HG02973 (cell line): ENCODE data around the gene ADAMTSL5.
"Not testable (repeated sequence)": the region's sequence is repeated elsewhere in the genome, so short reads cannot be mapped to it uniquely, and the experiment has no call there.

Experiments used
- ATAC-seq: cut with Tn5 transposase; IDR thresholded peaks from one replicate; pipeline ENCODE4 v1.9.1; 2021; ENCODE audit warnings: moderate library complexity; ENCODE audit not compliant: unreplicated experiment

ADAMTSL5 gene

DNA sequence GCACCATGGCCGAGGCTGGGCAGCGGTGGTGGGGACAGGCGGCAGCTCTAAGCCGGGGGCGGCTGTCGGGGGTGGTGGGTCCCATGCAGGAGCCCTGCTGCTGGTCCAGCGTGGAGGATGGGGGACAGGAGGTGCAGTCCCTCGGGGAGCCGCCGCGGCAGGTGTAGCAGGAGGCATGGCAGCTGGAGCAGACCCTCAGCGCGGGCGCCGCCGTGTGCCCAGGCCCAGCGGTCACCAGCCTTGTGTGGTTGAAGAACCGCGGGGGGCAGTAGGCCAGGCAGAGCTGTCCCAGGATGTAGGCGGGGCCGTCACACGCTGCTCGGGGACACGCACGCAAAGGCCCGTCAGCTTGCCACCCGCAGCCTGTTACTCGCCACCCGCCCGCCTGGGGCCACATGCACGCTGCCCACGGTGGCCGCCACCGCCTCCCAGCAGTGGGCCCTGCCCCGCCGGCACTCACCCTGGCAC, 30.9 kb downstream of the ADAMTSL5 start:
- no peak for ATAC-seq

DNA sequence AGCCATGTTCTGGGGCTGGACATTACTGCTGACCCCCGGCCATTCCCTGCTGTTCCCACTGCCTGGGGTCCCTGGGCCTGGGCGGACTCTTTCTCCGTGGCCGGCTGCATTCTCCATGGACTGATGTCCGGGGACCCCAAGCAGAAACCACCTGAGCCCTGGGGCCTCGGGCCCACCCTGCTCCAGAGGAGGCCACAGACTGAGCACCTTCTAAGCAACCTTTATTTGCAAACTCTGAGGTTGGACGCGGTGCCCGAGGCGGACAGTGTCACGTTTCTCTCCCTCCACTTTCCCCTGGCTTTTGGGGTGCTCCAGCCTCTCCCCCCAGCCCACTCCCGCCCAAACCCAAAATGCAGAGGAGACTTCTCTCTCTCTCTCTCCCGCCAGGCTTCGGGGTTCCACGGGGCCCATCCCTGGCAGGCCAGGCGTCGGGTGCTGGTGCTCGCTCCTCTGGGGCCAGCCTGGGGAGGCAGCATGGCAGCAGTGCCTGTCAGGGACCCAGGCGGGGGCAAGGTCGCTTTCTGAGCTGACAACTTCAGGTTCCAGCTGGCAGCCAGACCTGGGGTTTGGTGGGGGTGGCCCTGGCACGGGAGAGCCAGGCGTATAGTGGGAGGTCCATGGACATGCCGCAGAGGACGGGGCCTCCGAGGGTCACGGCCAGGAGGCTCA, 31.5 kb downstream of the ADAMTSL5 start:
- no peak for ATAC-seq

DNA sequence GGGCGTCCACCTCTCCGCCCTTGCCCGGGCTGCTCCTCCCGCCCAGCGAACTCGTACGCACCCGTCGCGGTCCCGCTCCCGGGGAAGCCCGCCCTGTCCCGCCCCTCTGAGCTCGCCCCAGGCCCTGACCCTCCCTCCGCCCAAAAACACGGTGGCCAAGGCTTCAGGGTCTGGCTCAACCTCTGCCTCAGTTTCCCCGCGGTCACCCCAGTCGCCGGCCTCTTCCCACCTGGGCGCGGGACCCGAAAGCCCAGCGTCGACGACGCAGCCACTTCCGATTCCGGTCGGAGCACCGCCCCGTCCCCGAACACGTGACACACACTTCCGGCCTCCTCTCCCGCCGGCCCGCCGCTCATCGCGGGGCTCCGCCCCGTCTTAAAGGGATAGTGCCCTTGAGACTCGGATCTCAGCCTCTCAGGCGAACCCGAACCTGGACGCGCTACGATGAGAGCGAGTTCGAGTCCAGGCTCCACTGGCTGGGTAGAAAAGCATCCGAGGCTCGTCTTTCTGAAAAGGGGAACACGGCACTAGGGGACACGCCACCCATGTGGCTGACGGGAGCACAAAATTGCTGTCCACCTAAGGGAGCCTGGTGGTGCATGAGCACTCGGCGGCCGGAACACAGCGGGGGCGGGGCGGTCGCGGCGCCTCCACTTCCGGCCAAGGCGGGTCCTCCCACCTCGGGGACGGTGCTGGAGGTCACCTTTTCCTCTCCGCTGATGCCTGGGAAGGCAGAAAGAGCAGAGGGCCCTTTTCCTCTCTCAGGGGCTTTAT, 33.7 kb downstream of the ADAMTSL5 start, which contains the start of gene C19orf25:
TSS of gene C19orf25 (minus strand) at position 282 of the 774 bp plus-strand sequence. CDS start 312 bp downstream, outside the sequence.
- ATAC-seq = peak; percentile 70

DNA sequence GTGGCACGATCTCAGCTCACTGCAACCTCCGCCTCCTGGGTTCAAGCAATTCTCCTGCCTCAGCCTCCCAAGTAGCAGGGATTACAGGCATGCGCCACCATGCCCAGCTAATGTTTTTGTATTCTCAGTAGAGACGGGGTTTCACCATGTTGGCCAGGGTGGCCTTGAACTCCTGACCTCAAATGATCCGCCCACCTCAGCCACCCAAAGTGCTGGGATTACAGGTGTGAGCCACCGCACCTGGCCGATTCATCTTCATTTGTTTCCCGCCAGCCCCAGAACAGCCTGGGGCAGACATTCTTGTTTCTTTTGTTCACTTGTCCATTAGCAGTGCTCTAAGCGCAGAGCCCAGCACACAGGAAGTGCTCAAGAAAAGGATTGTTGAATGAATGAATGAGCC, 35.8 kb downstream of the ADAMTSL5 start:
- not testable (repeated sequence) for ATAC-seq

- no peak for ATAC-seq
Measured at GRCh38 chr19:1475751-1476437, 36.9 kb downstream of the ADAMTSL5 start.

DNA sequence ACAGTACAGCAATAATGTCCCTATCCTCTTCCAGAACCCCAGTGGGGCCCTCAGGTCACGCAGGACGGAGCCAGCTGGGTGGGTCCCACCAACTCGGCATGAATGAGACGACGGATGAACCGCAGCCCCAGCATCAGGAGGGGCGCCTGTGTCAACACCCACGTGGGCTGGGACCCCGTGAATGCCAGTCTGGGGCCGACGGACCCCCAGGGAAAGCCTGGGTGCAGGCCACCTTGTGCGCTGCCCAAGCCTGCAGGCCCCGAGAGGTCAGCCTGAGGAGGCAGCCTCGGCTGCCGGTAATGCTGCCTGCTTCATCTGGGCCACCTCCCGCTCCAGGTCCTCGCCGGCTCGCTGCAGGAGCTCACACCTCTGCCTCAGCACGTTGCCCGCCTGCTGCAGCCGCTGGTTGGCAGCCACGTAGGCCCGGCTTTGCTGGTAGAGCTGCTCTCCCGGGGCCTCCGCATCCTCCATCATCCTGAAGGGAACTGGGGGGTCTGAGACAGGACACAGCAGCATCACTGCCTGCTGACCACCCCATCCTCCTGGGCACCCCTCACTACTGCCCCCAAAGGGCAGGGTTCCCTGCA, 38.0 kb downstream of the ADAMTSL5 start:
- no peak for ATAC-seq

DNA sequence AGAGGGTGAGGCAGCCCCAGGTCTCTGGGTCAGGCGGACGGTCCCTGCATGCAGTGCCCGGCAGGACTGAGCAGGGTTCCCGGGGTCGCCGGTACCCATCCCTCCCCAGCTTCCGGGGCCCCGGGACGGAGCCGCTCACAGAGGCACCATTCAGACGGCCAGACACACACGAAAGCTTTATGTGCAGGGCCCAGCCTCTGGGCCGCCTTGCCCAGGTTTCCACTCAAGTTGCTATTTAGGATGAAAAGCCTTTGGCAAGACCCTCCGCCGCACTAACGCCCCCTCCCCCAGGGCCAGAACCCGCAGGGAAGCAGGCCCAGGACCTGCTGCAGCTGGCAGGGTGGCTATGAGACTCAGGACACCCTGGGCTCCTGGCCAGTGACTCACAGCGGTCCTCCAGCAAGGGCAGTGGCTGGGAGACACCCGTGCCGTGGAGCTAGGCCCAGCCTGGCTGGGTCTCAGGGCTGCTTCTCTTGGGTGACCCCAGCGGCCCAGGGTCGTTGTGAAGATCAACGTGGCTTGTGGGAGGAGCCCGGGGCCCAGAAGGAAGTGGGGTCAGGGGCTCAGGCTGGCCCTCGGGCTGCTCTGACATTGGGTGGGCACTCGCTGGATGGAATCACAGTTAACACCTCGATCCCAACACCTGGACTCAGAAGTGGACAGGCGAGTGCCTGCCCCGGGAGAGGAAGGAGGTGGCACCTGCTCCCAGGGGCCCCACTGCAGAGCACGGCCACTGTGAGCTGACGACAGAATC, 38.6 kb downstream of the ADAMTSL5 start:
- ATAC-seq = no peak

DNA sequence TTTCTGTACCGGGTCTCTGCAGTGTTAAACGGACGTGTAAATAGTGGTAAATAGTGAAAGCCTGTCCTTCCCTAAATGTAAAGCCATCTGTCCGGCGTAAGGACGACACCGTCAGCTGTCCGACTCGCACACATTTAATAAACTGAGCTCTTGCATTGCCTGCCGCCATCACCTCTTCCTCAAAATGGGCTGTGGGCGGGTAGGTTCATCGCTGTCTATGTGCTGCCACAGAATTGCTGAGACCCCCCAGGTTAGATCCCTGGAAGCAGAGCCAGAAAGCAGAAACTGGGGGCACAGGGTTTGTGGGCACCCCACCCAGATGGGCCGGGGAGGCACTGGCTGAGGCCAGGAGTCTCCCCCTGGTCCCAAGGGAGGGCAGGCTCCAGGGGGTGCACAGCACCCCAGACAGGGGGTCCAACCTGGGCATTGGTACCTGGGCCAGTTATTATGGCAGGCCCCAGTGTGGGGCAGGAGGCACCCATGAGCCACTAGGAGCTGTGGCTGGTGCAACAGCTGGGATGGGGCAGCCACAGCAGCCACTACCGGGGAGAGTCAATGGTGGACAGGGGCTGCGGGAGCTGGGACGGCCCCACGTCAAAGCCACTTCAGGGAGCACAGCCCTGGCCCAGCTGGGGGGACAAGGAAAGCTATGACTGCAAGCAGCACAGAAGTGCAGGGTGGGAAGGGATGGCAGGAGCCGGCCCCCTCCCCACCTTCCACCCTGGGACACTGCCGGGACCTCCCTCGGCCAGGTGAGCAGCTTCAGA, 39.6 kb downstream of the ADAMTSL5 start:
- ATAC-seq = no peak

GRCh38 chr19:1472231-1473084, 40.4 kb downstream of the ADAMTSL5 start:
- no peak for ATAC-seq

DNA sequence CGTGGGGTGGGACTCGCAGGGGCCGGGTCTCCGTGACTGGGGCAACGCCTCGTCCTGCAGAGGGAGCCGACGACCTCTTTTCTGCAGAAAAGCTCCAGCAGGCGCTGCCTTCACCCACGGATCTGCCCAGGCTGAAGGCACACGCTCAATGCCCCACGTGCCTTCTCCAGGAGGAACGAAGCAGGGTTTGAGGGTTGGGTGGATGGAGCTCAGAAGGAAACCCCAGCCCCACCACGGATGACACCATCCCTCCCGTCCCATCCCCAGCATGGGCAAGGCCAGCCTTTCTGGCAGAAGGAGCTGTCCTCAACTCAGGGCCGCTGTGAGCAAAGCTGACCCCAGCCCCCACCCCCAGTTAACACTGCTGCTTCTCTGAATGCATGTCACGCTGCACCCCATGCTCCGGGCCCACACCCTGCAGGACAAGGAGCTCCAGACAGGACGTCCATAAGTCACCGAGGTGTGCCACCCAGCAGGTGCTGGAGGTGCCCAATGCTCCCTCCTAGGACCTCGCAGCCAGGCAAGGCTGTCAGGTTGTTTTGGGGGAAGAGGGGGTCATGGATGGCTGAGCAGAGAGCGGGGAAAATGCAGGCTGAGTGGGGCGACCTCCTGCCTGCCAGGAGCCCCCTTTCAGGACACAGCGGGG, 41.2 kb downstream of the ADAMTSL5 start:
- ATAC-seq = no peak

DNA sequence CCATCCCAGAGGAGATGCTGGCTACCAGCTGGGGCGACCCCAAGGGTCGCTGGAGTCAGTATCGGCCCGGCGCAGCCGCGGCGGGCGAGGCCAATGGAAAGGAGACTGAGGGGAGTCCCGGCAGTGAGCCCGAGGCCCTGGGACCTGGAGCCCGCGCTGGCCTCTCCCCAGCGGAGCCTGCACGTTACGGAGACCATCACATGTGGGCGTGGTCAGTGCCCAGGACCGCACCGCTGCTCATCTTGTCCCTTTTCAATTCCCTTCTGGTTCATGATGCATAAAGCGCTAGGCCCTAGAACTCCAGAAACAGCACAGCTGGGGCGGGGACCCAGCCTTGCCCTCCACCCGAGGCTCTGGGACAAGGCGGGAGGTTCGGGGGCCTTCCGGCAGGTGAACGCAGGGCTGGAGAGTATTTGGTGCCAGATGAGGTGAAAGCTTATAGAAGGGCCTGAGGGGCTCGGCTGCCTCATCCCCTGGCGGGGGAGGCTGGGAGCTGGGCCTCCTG, 41.8 kb downstream of the ADAMTSL5 start:
- no peak for ATAC-seq

- no peak for ATAC-seq
Measured at GRCh38 chr19:1470305-1471009, 42.4 kb downstream of the ADAMTSL5 start.

DNA sequence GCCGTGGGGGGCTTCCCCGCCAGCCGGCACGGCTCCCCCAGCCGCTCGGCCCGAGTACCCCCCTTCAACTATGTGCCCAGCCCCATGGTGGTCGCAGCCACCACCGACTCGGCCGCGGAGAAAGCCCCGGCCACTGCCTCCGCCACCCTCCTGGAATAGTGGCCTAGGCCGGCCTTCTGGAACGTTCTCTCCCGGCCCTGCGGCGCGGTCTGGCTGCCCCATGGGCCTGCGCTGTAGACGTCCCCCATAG, 42.8 kb downstream of the ADAMTSL5 start:
- ATAC-seq = no peak

GRCh38 chr19:1469255-1470054, 43.4 kb downstream of the ADAMTSL5 start:
- ATAC-seq = no peak

DNA sequence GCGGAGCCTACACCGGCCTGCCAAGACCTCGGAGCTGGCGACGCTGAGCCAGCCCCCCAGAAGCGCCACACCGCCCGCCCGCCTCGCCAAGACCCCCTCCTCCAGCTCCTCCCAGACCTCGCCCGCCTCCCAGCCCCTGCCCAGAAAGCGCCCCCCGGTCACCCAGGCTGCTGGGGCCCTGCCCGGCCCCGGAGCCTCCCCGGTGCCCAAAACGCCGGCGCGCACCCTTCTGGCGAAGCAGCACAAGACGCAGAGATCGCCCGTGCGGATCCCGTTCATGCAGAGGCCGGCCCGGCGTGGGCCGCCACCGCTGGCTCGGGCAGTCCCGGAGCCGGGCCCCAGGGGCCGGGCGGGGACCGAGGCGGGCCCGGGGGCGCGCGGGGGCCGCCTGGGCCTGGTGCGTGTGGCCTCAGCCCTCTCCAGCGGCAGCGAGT, 44.0 kb downstream of the ADAMTSL5 start:
- ATAC-seq = no peak

GRCh38 chr19:1468274-1468820, 44.5 kb downstream of the ADAMTSL5 start:
- no peak for ATAC-seq
